ENCODE results near the gene LDLRAD2.
"Not testable (repeated sequence)": the region's sequence is repeated elsewhere in the genome, so short reads cannot be mapped to it uniquely, and the experiment has no call there.

Gene LDLRAD2

GRCh38 chr1:21783679-21784603 is 28.1 kb upstream of the LDLRAD2 start:
- peak; percentile 97 for DNase-seq (ENCODE audit: low spot score)

GRCh38 chr1:21785764-21786163 is 26.3 kb upstream of the LDLRAD2 start:
- not testable (repeated sequence) for DNase-seq (ENCODE audit: low spot score)

- DNase-seq (ENCODE audit: low spot score): no peak
Observed at GRCh38 chr1:21786640-21787039, 25.4 kb upstream of the LDLRAD2 start.

GRCh38 chr1:21793104-21793503 is 19.0 kb upstream of the LDLRAD2 start:
- no peak for DNase-seq (ENCODE audit: low spot score)

GRCh38 chr1:21794656-21795055 is 17.4 kb upstream of the LDLRAD2 start:
- no peak for DNase-seq (ENCODE audit: low spot score)

- DNase-seq (ENCODE audit: low spot score): no peak
Observed at GRCh38 chr1:21795075-21795474, 17.0 kb upstream of the LDLRAD2 start.

GRCh38 chr1:21799730-21800129 is 12.3 kb upstream of the LDLRAD2 start:
- peak; percentile 67 for DNase-seq (ENCODE audit: low spot score)

- DNase-seq (ENCODE audit: low spot score): peak; percentile 76
Observed at GRCh38 chr1:21801100-21801499, 11.0 kb upstream of the LDLRAD2 start.

GRCh38 chr1:21804536-21804935 is 7.5 kb upstream of the LDLRAD2 start:
- no peak for DNase-seq (ENCODE audit: low spot score)

- no peak for DNase-seq (ENCODE audit: low spot score)
Observed at GRCh38 chr1:21813542-21813941, 1.5 kb downstream of the LDLRAD2 start.

- no peak for DNase-seq (ENCODE audit: low spot score)
Observed at GRCh38 chr1:21814241-21814918, 2.3 kb downstream of the LDLRAD2 start.

GRCh38 chr1:21814981-21815582 is 3.0 kb downstream of the LDLRAD2 start:
- no peak for DNase-seq (ENCODE audit: low spot score)

GRCh38 chr1:21815724-21816321 is 3.8 kb downstream of the LDLRAD2 start:
- DNase-seq (ENCODE audit: low spot score): no peak

GRCh38 chr1:21816602-21817302 is 4.7 kb downstream of the LDLRAD2 start:
- peak; percentile 91 for DNase-seq (ENCODE audit: low spot score)

GRCh38 chr1:21818656-21819055 is 6.6 kb downstream of the LDLRAD2 start:
- peak; percentile 36 for DNase-seq (ENCODE audit: low spot score)

- no peak for DNase-seq (ENCODE audit: low spot score)
Observed at GRCh38 chr1:21820597-21821232, 8.7 kb downstream of the LDLRAD2 start.

- no peak for DNase-seq (ENCODE audit: low spot score)
Observed at GRCh38 chr1:21821385-21822019, 9.4 kb downstream of the LDLRAD2 start.

GRCh38 chr1:21822349-21822748 is 10.3 kb downstream of the LDLRAD2 start:
- no peak for DNase-seq (ENCODE audit: low spot score)

GRCh38 chr1:21823206-21823979 is 11.3 kb downstream of the LDLRAD2 start:
- no peak for DNase-seq (ENCODE audit: low spot score)

Measured in kidney tubule cell (primary cell).